Measurements from ENCODE around the gene ZBED1. TPM values are rescaled to one million over a fixed set of nuclear protein-coding genes. Genes with fewer than 3 reads are reported as not detected.

ZBED1 gene
- total RNA-seq, 2 experiments from 2014 or later, result 15.8 to 16.1 TPM

DNA sequence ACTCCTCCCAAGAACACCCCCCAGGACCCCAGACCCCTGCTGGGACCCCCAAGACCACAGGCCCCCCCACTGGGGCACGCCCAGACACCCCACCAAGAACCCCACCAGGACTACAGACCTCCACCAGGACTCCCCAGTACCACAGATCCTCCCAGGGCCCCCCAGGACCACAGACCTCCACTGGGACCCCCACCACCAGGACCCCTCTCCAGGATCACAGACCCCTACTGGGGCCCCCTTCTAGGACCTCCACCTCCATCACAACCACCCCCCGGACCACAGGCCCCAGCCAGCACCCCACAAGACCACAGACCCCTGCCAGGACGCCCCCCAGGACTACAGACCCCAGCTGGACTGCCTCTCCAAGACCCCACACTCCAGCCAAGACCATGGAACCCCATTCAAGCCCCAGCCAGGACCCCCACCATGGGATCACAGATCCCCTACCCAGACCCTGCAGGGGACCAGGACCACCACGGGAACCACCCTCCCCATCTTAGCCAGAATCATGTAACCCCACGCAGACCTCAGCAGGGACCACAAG lies 855 bp upstream of the ZBED1 start:
- H3K4me1 Mint-ChIP-seq (ENCODE audit: low read depth), result peaks cover 31% of the 10 kb centered on the region
- H3K27me3 ChIP-seq (ENCODE audit: control insufficient read depth in 1 of 2, insufficient read depth in 2 of 2, low read length in 2 of 2), result no peaks in the 10 kb centered on the region
- H3K9me3 Mint-ChIP-seq, result no peaks in the 10 kb centered on the region
- H3K4me3 ChIP-seq (ENCODE audit: low read length), result no peak overlapping the region
- ChIA-PET POLR2A (no interaction called here), CTCF (no interaction called here)
- peak overlapping the region; percentile 88 for H3K4me3 Mint-ChIP-seq
- TF ChIP-seq, protein P1, sequence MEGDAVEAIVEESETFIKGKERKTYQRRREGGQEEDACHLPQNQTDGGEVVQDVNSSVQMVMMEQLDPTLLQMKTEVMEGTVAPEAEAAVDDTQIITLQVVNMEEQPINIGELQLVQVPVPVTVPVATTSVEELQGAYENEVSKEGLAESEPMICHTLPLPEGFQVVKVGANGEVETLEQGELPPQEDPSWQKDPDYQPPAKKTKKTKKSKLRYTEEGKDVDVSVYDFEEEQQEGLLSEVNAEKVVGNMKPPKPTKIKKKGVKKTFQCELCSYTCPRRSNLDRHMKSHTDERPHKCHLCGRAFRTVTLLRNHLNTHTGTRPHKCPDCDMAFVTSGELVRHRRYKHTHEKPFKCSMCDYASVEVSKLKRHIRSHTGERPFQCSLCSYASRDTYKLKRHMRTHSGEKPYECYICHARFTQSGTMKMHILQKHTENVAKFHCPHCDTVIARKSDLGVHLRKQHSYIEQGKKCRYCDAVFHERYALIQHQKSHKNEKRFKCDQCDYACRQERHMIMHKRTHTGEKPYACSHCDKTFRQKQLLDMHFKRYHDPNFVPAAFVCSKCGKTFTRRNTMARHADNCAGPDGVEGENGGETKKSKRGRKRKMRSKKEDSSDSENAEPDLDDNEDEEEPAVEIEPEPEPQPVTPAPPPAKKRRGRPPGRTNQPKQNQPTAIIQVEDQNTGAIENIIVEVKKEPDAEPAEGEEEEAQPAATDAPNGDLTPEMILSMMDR (IDR thresholded peaks at IDR 0.05), result no peak
- peak overlapping the region; percentile 84 for H3K27ac Mint-ChIP-seq
- peaks cover 32% of the 10 kb centered on the region for H3K4me1 ChIP-seq (ENCODE audit: insufficient read depth, low read length)
- H3K36me3 ChIP-seq (ENCODE audit: insufficient read depth, low read length), result no peaks in the 10 kb centered on the region
- H3K27me3 Mint-ChIP-seq, result no peaks in the 10 kb centered on the region
- H3K36me3 Mint-ChIP-seq (ENCODE audit: low read depth), result peaks cover 17% of the 10 kb centered on the region
- no peak overlapping the region for H3K27ac ChIP-seq (ENCODE audit: low read depth in 1 of 2, low read length in 2 of 2)
- H3K9me3 ChIP-seq (ENCODE audit: control insufficient read depth in 1 of 2, insufficient read depth in 1 of 2, low read length in 2 of 2), result no peaks in the 10 kb centered on the region
- intact Hi-C loops (cut with DNase I, micrococcal nuclease), result loop anchor here in 1 of 2 experiments (1.0 to 10.0 kb wide), 2 partner anchors 107 to 837 kb away; no protein-coding TSS in a partner anchor
- DNase-seq, result no peak
- ATAC-seq (ENCODE audit: poor library complexity), result no peak

DNA sequence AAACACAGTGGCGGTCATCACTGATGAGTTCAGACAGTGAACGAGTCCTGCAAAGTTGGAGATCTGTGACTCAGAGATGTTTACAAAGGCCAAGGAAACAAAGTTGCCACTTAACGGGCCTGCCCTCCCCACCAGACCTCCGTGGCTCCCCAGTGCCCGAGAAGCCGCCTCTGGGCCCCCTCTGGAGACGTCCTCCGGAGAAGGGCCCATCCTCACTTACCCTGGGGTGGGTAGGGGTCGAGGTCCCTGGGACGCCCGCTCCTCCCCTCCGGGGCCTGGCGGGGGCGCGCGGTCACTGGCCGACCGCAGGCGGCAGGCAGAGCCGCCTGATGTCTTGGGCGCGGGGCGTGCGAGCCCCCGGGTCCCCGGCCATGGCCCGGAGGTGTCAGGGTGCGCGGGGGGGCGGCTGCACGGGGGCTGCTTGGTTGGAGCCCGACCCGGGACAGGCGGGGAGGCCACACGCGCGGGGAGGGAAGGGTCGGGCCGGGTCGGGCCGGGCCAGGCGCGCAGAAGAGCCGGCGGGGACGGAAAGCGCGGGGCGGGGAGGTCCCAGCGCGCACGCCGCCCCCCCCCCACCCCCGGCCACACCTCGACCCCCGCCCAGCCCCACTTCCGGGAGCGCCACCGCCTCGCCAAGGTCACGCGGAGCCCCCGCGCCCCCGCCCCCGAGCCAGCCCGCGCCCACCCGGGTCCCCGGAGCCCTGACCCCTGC lies 529 bp downstream of the ZBED1 start:
- ChIA-PET CTCF (no interaction called here), POLR2A (no interaction called here)
- H3K4me1 ChIP-seq (ENCODE audit: insufficient read depth, low read length), result peaks cover 32% of the 10 kb centered on the region
- ATAC-seq (ENCODE audit: poor library complexity) (peak; percentile 42), DNase-seq (peak in 11 of 14 experiments; percentile 9 to 53 (median 25))
- no peaks in the 10 kb centered on the region for H3K27me3 ChIP-seq (ENCODE audit: control insufficient read depth in 1 of 2, insufficient read depth in 2 of 2, low read length in 2 of 2)
- no peaks in the 10 kb centered on the region for H3K36me3 ChIP-seq (ENCODE audit: insufficient read depth, low read length)
- H3K9me3 Mint-ChIP-seq, result no peaks in the 10 kb centered on the region
- H3K27ac Mint-ChIP-seq, result peak overlapping the region; percentile 86
- H3K27me3 Mint-ChIP-seq, result no peaks in the 10 kb centered on the region
- TF ChIP-seq, protein P1 (IDR thresholded peaks at IDR 0.05), result no peak
- peaks cover 17% of the 10 kb centered on the region for H3K36me3 Mint-ChIP-seq (ENCODE audit: low read depth)
- H3K27ac ChIP-seq (ENCODE audit: low read depth in 1 of 2, low read length in 2 of 2), result peak overlapping the region; percentile 43 to 55
- peaks cover 31% of the 10 kb centered on the region for H3K4me1 Mint-ChIP-seq (ENCODE audit: low read depth)
- H3K4me3 Mint-ChIP-seq, result peak overlapping the region; percentile 89
- no peaks in the 10 kb centered on the region for H3K9me3 ChIP-seq (ENCODE audit: control insufficient read depth in 1 of 2, insufficient read depth in 1 of 2, low read length in 2 of 2)
- peak overlapping the region; percentile 67 for H3K4me3 ChIP-seq (ENCODE audit: low read length)
- intact Hi-C loops (cut with DNase I, micrococcal nuclease), result loop anchor here in 1 of 2 experiments (10.0 kb wide), 1 partner anchor 835 kb away; no protein-coding TSS in a partner anchor

DNA sequence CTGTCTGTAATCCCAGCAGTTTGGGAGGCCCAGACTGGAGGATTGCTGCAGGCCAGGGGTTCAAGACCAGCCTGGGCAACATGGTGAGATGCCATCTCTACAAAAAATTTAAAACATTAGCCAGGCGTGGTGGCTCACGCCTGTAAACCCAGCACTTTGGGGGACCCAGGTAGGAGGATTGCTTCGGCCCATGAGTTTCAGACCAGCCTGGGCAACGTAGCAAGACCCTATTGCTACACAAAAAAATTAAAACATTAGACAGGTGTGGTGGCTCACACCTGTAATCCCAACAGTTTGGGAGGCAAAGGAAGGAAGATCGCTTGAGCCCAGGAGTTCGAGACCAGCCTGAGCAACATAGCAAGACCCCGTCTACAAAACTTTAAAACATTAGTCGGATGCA lies 1.3 kb downstream of the ZBED1 start:
- H3K27me3 Mint-ChIP-seq, result no peaks in the 10 kb centered on the region

More for the DNA sequence above, 1.3 kb downstream of the ZBED1 start:
- ChIA-PET POLR2A (no interaction called here), CTCF (no interaction called here)
- Mint-ChIP-seq H3K36me3 (ENCODE audit: low read depth) (peaks cover 17% of the 10 kb centered on the region), H3K27ac (peak overlapping the region; percentile 86), H3K4me3 (peak overlapping the region; percentile 89), H3K4me1 (ENCODE audit: low read depth) (peaks cover 31% of the 10 kb centered on the region), H3K9me3 (no peaks in the 10 kb centered on the region)
- Histone ChIP-seq H3K9me3 (ENCODE audit: control insufficient read depth in 1 of 2, insufficient read depth in 1 of 2, low read length in 2 of 2) (no peaks in the 10 kb centered on the region), H3K36me3 (ENCODE audit: insufficient read depth, low read length) (no peaks in the 10 kb centered on the region), H3K27ac (ENCODE audit: low read depth in 1 of 2, low read length in 2 of 2) (peak overlapping the region in 1 of 2 donors; percentile 55), H3K4me1 (ENCODE audit: insufficient read depth, low read length) (peaks cover 32% of the 10 kb centered on the region), H3K4me3 (ENCODE audit: low read length) (peak overlapping the region; percentile 67), H3K27me3 (ENCODE audit: control insufficient read depth in 1 of 2, insufficient read depth in 2 of 2, low read length in 2 of 2) (no peaks in the 10 kb centered on the region)
- ATAC-seq (ENCODE audit: poor library complexity) (no peak), DNase-seq (no peak)
- TF ChIP-seq, protein P1 (IDR thresholded peaks at IDR 0.05), result no peak
- intact Hi-C loops (cut with DNase I, micrococcal nuclease), result loop anchor here in 1 of 2 experiments (5.0 kb wide), 1 partner anchor 318 kb away; no protein-coding TSS in a partner anchor
